ENCODE results near the gene ASB2.

DNA sequence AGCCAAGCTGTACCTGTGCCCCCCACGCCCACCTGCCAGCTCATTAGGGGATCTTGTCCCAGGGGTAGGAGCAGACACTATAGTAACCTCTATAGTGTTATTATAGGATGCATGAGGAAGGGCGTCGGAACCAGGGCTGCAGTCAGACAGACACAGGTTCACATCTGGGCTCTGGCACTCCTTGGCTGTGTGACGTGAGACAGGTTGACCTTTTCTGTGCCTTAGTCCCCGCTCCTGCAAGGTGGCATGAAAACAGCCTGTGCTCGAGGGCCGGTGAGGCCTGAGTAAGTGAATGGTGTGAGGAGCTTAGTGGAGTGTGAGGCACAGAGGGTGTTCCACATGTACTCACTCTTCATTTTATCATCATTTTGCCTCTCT, 19.0 kb downstream of the ASB2 start:
- TF ChIP-seq, protein P1, sequence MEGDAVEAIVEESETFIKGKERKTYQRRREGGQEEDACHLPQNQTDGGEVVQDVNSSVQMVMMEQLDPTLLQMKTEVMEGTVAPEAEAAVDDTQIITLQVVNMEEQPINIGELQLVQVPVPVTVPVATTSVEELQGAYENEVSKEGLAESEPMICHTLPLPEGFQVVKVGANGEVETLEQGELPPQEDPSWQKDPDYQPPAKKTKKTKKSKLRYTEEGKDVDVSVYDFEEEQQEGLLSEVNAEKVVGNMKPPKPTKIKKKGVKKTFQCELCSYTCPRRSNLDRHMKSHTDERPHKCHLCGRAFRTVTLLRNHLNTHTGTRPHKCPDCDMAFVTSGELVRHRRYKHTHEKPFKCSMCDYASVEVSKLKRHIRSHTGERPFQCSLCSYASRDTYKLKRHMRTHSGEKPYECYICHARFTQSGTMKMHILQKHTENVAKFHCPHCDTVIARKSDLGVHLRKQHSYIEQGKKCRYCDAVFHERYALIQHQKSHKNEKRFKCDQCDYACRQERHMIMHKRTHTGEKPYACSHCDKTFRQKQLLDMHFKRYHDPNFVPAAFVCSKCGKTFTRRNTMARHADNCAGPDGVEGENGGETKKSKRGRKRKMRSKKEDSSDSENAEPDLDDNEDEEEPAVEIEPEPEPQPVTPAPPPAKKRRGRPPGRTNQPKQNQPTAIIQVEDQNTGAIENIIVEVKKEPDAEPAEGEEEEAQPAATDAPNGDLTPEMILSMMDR (conservative IDR thresholded peaks at IDR 0.05; ENCODE audit: low read depth, low read length) = no peak
- TF ChIP-seq POLR2A (IDR thresholded peaks at IDR 0.05; ENCODE audit: low read depth, low read length) (no peak), RCOR1 (IDR thresholded peaks at IDR 0.05; ENCODE audit: insufficient replicate concordance, low read length) (no peak), CEBPB (IDR thresholded peaks at IDR 0.05; ENCODE audit: low read depth, low read length) (no peak), RAD21 (IDR thresholded peaks at IDR 0.05; ENCODE audit: low read length) (no peak), MAFK (IDR thresholded peaks at IDR 0.05; ENCODE audit: low read depth, low read length) (no peak), NFE2L2 (IDR thresholded peaks at IDR 0.05; ENCODE audit: low read depth, low read length) (no peak)
- TF ChIP-seq, protein P2, sequence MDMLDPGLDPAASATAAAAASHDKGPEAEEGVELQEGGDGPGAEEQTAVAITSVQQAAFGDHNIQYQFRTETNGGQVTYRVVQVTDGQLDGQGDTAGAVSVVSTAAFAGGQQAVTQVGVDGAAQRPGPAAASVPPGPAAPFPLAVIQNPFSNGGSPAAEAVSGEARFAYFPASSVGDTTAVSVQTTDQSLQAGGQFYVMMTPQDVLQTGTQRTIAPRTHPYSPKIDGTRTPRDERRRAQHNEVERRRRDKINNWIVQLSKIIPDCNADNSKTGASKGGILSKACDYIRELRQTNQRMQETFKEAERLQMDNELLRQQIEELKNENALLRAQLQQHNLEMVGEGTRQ (IDR thresholded peaks at IDR 0.05; ENCODE audit: low read depth, low read length) = no peak

Measured in IMR-90 (cell line).